Activated B cell treated with CpG ODN at 0.5 μM for 24 hours (primary cell): ENCODE measurements around the gene TRIM31. TPM values are rescaled to one million over a fixed set of nuclear protein-coding genes. Genes with fewer than 3 reads are reported as not detected.

Source experiments
- ATAC-seq: fragments of 200-7000 bp; cut with Tn5 transposase; one replicate; pipeline ENCODE4 v1.10.0; 2021; ENCODE audit warnings: low read depth, mild to moderate bottlenecking, moderate library complexity
- CTCF ChIA-PET: fragments of 350-600 bp; sonication (Branson Sonifier 250); formaldehyde crosslinking; loops from one replicate; lab custom pipeline; 2021; ENCODE audit warnings: antibody characterized with exemption; lab: Charles Lee
- POLR2A ChIA-PET: fragments of 350-600 bp; sonication (Branson Sonifier 250); formaldehyde crosslinking; loops from one replicate; lab custom pipeline; 2021; ENCODE audit warnings: antibody characterized with exemption; lab: Charles Lee
- DNase-seq: peaks from one replicate; pipeline ENCODE4 v3.0.0; 2022
- H3K27ac Mint-ChIP-seq: one replicate; pipeline ENCODE4 v1.8.0; 2020; ENCODE audit warnings: mixed read lengths
- H3K27me3 Mint-ChIP-seq: one replicate; pipeline ENCODE4 v1.8.0; 2021; ENCODE audit warnings: mixed read lengths
- H3K36me3 Mint-ChIP-seq: one replicate; pipeline ENCODE4 v1.8.0; 2021; ENCODE audit warnings: low read depth, mixed read lengths
- H3K4me1 Mint-ChIP-seq: one replicate; pipeline ENCODE4 v1.8.0; 2021; ENCODE audit warnings: mixed read lengths
- H3K4me3 Mint-ChIP-seq: one replicate; pipeline ENCODE4 v1.8.0; 2020; ENCODE audit warnings: mild to moderate bottlenecking, mixed read lengths
- H3K9me3 Mint-ChIP-seq: one replicate; pipeline ENCODE4 v1.8.0; 2020; ENCODE audit warnings: mixed read lengths
- intact Hi-C: fragments of 100-400 bp; cut with micrococcal nuclease; formaldehyde crosslinking; loops from one replicate; pipeline ENCODE4 v1.15.1; 2024
- total RNA-seq: library from RNA; stranded (reverse); gene quantifications from 2 replicates; pipeline ENCODE4 v1.2.3, GENCODE V29; 2022
- TF ChIP-seq, protein P1 (sequence below): fragments of 200-600 bp; IDR thresholded peaks from one replicate; pipeline ENCODE4 v1.8.0; 2022; ENCODE audit warnings: antibody characterized with exemption, mild to moderate bottlenecking

Gene TRIM31
- total RNA-seq, 1 donor from 2014 or later, result not detected

DNA sequence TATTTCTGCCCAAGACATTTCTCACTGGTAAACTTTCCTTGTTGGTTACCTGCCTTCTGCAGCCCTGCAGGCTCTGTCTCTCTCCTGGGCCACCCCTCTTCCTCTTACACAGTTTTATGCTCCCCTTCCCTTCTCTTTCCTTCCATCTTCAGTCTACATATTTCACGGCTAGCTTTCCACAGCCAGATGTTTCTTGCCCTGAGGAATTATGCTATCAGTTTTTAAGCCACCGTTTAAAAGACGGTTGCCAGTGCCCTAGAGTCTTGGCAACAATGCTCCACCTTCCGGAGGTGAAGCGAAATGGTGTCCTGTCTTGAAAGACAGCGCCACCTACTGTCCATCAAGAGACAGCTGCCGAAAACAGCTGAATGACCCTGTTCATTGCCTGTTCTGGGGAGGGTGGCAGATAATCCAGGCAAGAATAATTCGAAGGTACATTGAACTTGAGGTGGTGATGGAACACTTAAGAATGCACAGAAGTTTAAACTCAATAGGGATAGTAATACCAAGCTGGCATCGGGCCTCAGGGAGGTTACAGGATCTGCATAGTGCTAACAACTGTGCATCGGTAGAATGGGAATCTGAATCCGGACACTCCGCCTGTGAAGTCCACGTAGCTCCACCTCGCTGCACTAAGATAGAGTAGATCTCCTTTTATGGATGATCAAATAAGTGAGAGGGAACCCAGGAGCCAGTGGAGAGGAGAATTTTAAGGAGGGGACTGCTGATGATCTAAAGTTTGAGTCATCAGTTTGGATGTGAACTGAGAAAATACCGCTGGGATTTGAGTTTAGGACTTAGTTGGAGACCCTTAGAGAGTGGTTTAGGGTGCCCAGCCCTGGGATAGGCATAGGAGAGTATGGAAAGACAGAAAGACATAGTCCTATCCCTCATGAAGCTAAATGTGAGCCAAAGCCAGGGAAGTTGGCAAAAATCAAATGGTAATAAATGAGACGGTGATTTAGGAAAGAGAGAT, 18.3 kb upstream of the TRIM31 start:
- POLR2A ChIA-PET, result interaction anchor here (1.2 kb wide), 1 partner anchor 28 kb away, joined by 5 read pairs; no protein-coding TSS in a partner anchor
- DNase-seq, result no peak
- H3K27ac Mint-ChIP-seq, result no peak overlapping the region

DNA sequence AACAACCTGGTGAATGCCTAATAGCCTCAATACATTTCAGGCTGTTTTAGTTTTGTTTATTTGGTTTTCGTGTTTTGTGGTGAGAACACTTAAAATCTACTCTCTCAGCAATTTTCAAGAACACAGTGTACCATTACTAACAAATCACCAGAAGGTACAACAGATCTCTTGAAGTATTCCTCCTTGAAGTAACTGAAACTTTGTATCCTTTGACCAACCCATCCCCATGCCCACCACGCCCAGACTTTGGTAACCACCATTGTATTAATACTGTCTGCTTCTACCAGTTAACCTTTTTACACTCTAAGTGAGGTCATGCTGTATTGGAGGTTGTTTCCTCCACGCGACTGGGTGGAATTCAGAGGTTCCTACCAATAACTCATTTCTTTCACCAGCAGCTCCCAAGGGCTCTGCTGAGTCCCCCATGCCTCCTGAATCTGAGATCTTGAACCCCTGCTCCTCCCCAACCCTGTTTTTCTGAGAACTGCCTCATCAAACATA, 17.3 kb upstream of the TRIM31 start:
- TF ChIP-seq, protein P1, sequence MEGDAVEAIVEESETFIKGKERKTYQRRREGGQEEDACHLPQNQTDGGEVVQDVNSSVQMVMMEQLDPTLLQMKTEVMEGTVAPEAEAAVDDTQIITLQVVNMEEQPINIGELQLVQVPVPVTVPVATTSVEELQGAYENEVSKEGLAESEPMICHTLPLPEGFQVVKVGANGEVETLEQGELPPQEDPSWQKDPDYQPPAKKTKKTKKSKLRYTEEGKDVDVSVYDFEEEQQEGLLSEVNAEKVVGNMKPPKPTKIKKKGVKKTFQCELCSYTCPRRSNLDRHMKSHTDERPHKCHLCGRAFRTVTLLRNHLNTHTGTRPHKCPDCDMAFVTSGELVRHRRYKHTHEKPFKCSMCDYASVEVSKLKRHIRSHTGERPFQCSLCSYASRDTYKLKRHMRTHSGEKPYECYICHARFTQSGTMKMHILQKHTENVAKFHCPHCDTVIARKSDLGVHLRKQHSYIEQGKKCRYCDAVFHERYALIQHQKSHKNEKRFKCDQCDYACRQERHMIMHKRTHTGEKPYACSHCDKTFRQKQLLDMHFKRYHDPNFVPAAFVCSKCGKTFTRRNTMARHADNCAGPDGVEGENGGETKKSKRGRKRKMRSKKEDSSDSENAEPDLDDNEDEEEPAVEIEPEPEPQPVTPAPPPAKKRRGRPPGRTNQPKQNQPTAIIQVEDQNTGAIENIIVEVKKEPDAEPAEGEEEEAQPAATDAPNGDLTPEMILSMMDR, result no peak
- POLR2A ChIA-PET, result interaction anchor here (1.2 kb wide), 1 partner anchor 27 kb away, joined by 5 read pairs; no protein-coding TSS in a partner anchor
- Mint-ChIP-seq H3K4me1 (peaks cover 15% of the 10 kb centered on the region), H3K27ac (no peak overlapping the region), H3K36me3 (no peaks in the 10 kb centered on the region), H3K4me3 (no peak overlapping the region), H3K9me3 (no peaks in the 10 kb centered on the region), H3K27me3 (peaks cover 56% of the 10 kb centered on the region)
- intact Hi-C loops, result no loop called here
- ATAC-seq (no peak), DNase-seq (no peak)
- CTCF ChIA-PET, result interaction anchor here (1.1 to 5.5 kb wide), 10 partner anchors 21 to 282 kb away, joined by 3 to 138 read pairs (median 4); partner anchors contain the start of gene POLR1H

More for the DNA sequence above, 18.3 kb upstream of the TRIM31 start:
- CTCF ChIA-PET, result interaction anchor here (0.5 to 5.5 kb wide), 24 partner anchors 9 to 483 kb away, joined by 3 to 138 read pairs (median 4); partner anchors contain the start of gene POLR1H
- TF ChIP-seq, protein P1, result peak; percentile 83
- intact Hi-C loops, result loop anchor here (1.0 kb wide), 4 partner anchors 28 to 393 kb away; no protein-coding TSS in a partner anchor
- Mint-ChIP-seq H3K36me3 (no peaks in the 10 kb centered on the region), H3K9me3 (no peaks in the 10 kb centered on the region), H3K4me1 (peaks cover 15% of the 10 kb centered on the region), H3K27me3 (peaks cover 62% of the 10 kb centered on the region), H3K4me3 (no peak overlapping the region)
- ATAC-seq, result peak; percentile 89

DNA sequence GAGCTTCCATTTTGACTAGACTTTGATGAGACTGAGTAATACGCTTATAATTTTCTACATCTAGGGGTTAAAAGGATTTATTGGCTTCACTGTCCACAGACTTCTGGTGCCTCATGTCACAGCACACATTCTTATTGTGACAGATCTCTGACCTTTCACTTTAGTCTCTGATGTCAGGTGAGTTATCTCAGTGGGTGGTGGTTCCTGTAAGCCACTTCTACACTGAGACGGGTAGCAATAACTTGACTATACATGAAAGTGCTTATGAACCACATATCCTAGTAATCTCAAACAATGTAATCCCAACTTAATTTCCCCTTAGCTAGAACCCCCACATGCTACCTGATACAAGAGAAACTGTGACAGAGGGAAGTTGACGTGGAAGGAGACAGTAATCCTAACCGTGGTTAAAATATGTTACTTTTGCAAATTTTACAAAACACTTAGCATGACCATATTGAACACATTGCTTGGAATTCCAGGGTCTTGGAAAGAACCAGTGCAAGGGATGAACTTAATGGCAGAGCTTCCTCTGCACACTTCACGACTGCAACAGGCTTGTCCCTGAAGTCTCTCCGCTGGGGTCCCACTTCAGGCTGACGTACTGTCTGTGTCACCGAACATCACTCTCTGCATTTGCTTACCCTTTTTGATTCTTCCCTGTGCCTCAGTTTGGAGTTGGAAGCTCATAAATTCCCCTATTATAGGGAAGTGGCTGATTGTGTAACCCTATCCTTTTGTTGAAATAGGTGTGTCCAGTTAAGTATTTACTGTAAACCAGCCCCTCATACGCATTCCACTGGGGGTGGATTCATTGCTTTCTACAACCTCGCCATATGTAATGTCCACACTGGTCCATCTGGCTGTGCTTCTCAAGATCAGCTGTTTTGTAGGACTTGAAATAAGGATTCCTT, 16.6 kb upstream of the TRIM31 start:
- CTCF ChIA-PET, result interaction anchor here (1.1 to 5.5 kb wide), 4 partner anchors 26 to 196 kb away, joined by 3 to 138 read pairs (median 9); partner anchors contain the start of gene POLR1H
- DNase-seq (no peak), ATAC-seq (no peak)
- H3K4me3 Mint-ChIP-seq, result no peak overlapping the region
- no peak overlapping the region for H3K27ac Mint-ChIP-seq
- no peaks in the 10 kb centered on the region for H3K36me3 Mint-ChIP-seq
- intact Hi-C loops, result no loop called here
- POLR2A ChIA-PET, result no interaction called here
- H3K27me3 Mint-ChIP-seq, result peaks cover 56% of the 10 kb centered on the region
- peaks cover 15% of the 10 kb centered on the region for H3K4me1 Mint-ChIP-seq
- H3K9me3 Mint-ChIP-seq, result no peaks in the 10 kb centered on the region
- TF ChIP-seq, protein P1, result no peak

DNA sequence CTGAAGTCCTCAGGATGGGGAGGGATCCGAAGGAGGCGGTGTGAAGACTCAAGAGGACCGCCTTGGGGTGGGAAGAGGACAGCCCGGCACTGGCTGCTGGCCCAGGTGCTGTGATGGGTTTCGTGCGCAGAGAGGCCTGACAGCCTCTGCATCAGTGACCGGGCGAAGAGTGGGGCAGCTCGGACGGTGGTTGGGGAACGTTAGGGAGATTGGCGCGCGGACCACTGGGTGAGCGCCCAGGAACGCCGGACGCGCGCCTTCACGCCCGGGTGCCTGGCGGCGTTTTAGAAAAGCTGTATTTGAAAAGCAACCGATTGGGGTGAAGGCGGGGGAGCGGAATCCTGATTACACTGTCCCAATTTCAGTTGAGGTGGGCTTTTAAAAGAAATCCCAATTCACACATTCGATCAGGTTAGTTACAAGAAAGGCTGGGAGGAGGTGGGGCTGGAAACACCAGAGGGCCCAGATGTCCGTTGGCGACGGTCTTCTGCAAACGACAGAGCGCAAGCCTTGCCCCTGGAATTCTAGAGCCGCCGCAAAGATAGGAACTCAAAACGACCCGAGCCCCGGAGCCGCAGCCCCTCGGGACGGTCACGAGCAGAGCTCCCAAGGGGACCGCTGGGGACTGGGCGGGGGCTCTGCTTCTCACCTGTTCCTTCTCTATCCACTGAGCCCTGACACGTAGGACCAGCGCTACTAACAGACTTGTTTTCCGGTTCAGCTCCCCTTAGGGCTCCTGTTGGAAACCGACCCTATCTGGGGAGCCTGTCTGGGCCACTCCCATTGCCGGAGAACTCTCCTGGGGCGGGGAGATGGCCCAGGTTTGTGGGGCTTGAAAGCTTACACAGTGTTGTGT, 14.6 kb upstream of the TRIM31 start:
- TF ChIP-seq, protein P1, result no peak
- intact Hi-C loops, result no loop called here
- H3K4me3 Mint-ChIP-seq, result no peak overlapping the region
- ChIA-PET POLR2A (interaction anchor here (0.9 kb wide), 1 partner anchor 67 kb away, joined by 3 read pairs; the partner anchor contains the start of gene POLR1H), CTCF (interaction anchor here (0.7 to 1.4 kb wide), 3 partner anchors 24 to 629 kb away, joined by 3 to 8 read pairs (median 6); no protein-coding TSS in a partner anchor)
- H3K27me3 Mint-ChIP-seq, result peaks cover 53% of the 10 kb centered on the region
- no peaks in the 10 kb centered on the region for H3K36me3 Mint-ChIP-seq
- ATAC-seq (peak; percentile 76), DNase-seq (no peak)
- no peaks in the 10 kb centered on the region for H3K9me3 Mint-ChIP-seq
- H3K27ac Mint-ChIP-seq, result no peak overlapping the region
- H3K4me1 Mint-ChIP-seq, result peaks cover 15% of the 10 kb centered on the region
